CD4-positive, alpha-beta T cell treated with Interleukin-17A for 4 hours (primary cell): ENCODE measurements around the gene MYO1D.
"Not testable (repeated sequence)": the region's sequence is repeated elsewhere in the genome, so short reads cannot be mapped to it uniquely, and the experiment has no call there.

Experiments used
- DNase-seq: peaks from one replicate; pipeline ENCODE4 v3.0.0-alpha.2; 2020; ENCODE audit warnings: mixed read lengths

The MYO1D gene

GRCh38 chr17:32483451-32484019, 393.4 kb downstream of the MYO1D start:
- DNase-seq = peak; percentile 57

GRCh38 chr17:32482568-32483320, 394.2 kb downstream of the MYO1D start:
- no peak for DNase-seq

GRCh38 chr17:32481193-32481592, 395.7 kb downstream of the MYO1D start:
- no peak for DNase-seq

GRCh38 chr17:32479074-32479617, 397.8 kb downstream of the MYO1D start:
- DNase-seq = no peak

DNA sequence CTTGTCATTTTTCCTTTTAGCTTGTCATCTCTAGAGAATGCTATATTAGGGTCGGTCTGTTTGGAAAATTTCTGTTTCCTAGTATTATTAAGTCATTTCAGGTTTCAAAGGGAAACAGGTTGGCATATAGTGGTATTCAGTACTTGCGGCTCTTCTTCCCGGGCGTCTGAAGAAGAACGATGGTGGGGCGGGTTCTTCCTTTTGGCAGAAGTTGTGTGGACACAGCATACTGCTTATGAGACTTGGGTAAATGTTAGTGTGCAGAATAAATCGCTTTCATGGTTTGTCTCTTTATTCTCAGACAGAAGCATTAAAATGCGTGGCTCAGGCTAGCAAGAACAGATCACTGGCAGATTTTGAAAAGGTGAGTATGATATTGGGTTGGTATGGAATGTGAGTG, 399.7 kb downstream of the MYO1D start:
- no peak for DNase-seq

- no peak for DNase-seq
These were observed 401.7 kb downstream of the MYO1D start for GRCh38 chr17:32475258-32475657.

- no peak for DNase-seq
These were observed 405.3 kb downstream of the MYO1D start for GRCh38 chr17:32471652-32472051.

GRCh38 chr17:32470405-32471167, 406.3 kb downstream of the MYO1D start:
- DNase-seq = no peak

GRCh38 chr17:32467949-32468348, 409.0 kb downstream of the MYO1D start:
- DNase-seq = no peak

GRCh38 chr17:32464374-32464773, 412.6 kb downstream of the MYO1D start:
- no peak for DNase-seq

- no peak for DNase-seq
These were observed 413.6 kb downstream of the MYO1D start for GRCh38 chr17:32463304-32463703.

DNA sequence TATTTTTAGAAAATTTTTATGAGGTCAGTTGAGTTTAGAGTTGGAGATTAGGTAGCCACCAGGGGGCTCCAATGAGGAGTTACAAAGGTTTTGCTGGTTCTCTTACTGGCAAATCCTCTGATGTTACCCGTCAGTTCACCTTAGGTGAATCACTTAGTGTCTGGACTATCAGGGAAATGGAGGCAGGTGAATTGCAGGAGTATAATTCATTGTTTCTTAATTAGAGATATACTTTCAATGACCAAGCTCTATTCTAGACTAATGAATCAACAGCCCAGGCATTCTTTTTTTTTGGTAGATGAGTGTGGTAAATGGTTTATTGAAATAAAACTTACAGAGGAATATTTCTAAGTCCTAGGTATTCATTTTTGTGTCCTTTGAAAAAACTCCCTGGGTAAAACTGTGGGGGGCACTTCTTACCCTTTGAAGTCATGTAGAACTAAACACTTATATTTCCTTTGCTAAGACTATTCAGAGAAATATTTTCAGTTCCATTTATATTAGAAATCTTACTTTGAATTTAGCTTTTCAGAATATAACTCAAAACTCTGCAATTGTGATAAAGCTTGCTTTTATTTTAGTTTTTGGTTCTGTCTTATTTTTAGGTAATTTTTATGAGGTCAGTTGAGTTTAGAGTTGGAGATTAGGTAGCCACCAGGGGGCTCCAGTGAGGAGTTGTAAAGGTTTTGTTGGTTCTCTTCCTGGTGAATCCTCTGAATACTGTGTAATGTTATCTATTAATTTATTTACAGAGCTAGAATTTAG, 414.9 kb downstream of the MYO1D start:
- DNase-seq = peak; percentile 82

DNA sequence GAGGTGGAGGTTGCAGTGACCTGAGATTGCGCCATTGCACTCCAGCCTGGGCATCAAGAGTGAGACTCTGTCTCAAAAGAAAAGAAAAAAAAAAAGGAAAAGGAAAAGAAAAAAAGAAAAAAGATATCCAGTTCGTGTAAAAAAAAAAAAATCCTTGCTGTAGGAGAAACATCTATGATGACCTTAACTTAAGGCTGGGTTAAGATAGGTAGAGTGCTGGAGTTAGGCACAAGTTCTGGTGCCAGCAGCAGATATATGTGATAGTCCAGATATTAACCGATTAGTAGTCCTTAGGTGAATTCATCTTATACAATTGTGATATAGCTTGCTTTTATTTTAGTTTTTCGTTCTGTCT, 415.4 kb downstream of the MYO1D start:
- no peak for DNase-seq

GRCh38 chr17:32460054-32460453, 416.9 kb downstream of the MYO1D start:
- DNase-seq = no peak

DNA sequence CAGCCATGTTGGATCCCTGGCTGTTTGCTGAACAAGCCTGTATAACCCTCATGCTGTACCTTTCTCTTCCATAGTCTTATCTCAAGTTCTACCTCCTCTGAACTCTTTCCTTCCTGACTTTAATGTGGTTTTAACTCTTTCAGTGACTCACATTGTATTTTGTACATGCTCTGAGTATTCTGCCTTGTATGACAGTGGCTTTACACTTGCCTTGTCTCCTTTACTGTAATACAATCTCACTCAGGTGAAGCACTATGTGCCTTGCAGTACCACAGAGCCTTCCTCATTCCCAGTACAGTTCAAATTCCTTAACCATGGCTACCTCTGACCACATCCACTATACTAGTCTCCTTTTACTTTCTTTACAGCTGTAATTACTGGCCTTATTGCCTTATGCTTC, 418.6 kb downstream of the MYO1D start:
- no peak for DNase-seq

- DNase-seq = no peak
These were observed 423.6 kb downstream of the MYO1D start for GRCh38 chr17:32453370-32453769.

DNA sequence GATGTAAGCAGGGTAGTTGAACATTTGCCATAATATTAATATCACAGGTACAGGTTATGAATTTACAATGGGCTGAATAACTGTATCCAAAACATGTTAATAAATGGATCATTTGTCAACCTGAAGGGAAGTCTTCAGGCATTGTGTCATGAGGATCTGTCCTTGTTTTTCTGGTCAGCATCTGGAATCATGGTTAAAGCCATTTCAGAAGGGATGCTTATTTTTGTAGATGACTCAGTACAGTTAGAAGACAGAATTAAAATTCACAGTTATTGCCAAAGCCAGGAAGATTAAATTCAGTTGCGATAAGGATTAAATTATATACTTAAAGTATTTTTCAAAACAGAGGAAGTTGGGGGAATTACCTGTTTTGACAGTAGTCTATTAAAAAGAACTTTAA, 424.6 kb downstream of the MYO1D start:
- DNase-seq = no peak

DNA sequence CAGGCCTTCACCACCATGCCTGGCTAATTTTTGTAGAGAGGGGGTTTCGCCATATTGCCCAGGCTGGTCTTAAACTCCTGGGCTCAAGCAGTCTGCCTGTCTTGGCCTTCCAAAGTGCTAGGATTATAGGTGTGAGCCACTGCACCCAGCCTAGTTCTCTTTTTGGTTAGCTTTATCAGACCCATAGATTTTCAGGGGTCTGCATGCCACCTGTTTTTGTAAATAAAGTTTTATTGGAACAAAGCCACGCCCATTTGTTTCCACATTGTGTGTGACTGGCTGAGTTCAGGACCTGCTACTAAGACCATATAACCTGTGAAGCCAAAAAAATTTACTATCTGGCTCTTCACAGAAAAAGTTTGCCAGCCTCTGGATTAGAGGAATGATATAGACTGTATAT, 425.0 kb downstream of the MYO1D start:
- no peak for DNase-seq

DNA sequence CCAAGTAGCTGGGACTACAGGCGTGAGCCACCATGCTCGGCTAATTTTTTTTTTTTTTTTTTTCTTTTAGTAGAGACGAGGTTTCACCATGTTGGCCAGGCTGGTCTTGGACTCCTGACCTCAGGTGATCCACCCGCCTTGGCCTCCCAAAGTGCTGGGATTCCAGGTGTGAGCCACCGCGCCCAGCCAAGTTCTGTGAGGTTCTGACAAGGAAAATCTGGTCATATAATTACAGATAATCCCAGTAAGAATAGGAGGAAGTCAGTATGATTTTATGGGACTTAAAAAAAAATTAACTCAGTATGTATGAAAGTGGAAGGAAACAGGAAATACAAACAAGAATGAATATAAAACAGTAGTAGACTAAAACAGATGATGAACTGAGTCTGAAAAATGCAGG, 426.5 kb downstream of the MYO1D start:
- DNase-seq = not testable (repeated sequence)

GRCh38 chr17:32449963-32450362, 427.0 kb downstream of the MYO1D start:
- no peak for DNase-seq

DNA sequence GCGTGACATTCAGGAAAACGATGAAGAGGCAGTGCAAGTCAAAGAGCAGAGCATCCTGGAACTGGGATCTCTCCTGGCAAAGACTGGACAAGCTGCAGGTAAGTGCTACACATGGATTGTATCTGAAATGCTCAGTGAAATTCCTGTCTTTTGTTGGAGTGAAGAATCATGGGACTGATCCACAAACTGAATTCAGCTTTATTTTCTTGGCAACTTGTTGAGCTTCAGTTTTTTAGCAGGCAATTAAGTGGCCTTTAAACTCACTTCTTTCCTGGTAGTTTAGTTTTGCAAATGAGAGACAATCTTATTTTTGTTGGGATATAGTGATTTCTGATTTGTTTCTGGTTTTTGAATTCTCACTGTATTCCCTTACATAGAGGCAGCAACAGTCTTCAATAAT, 430.0 kb downstream of the MYO1D start:
- no peak for DNase-seq

DNA sequence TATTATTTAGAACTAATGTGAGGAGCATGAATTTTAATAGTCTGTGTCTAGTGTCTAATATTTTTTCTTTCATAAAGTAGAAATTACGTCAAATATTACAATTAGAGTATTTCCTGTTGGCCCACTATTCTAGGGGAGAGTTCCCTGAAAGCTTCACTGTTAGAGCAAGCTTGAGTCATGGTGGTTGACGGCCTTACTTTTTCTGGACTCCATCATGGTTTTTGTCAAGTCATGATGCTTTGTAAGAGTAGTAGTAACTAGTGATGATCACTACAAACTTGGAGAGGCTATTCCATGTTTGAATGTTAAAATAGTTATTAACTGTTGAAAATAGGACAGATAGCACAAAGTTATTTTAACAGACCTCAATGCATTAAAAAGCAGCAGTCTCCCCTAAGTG, 431.0 kb downstream of the MYO1D start:
- no peak for DNase-seq

DNA sequence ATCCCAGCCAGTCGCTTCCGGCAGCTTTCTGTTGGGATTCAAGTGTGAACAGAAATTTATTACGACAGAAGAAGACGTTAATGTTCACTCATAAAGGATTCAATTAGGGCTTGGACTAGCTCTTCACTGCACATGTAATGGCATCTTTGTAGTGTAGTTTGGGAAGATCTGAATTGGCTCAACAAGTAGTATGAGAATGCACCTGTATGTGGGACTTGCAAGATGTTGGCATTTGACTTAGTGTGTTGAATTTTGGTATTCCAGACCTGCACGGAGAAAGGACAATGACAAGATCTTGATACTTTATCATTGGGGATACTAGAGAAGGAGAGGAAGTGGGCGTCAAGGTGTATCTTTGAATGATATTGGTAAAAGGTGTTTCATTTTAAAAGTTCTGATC, 431.4 kb downstream of the MYO1D start:
- DNase-seq = no peak
